Measurements from ENCODE around the gene HMGCLL1.

HMGCLL1 gene

GRCh38 chr6:55531496-55531895 is 47.5 kb downstream of the HMGCLL1 start:
- DNase-seq (ENCODE audit: low read depth, low spot score) = no peak

- no peak for DNase-seq (ENCODE audit: low read depth, low spot score)
Measured at GRCh38 chr6:55530931-55531330, 48.1 kb downstream of the HMGCLL1 start.

GRCh38 chr6:55528624-55529023 is 50.4 kb downstream of the HMGCLL1 start:
- DNase-seq (ENCODE audit: low read depth, low spot score) = no peak

GRCh38 chr6:55524441-55524840 is 54.6 kb downstream of the HMGCLL1 start:
- DNase-seq (ENCODE audit: low read depth, low spot score) = no peak

GRCh38 chr6:55518529-55519060 is 60.4 kb downstream of the HMGCLL1 start:
- DNase-seq (ENCODE audit: low read depth, low spot score) = no peak

- no peak for DNase-seq (ENCODE audit: low read depth, low spot score)
Measured at GRCh38 chr6:55516736-55517135, 62.3 kb downstream of the HMGCLL1 start.

- no peak for DNase-seq (ENCODE audit: low read depth, low spot score)
Measured at GRCh38 chr6:55512904-55513303, 66.1 kb downstream of the HMGCLL1 start.

- DNase-seq (ENCODE audit: low read depth, low spot score) = no peak
Measured at GRCh38 chr6:55511122-55511800, 67.7 kb downstream of the HMGCLL1 start.

GRCh38 chr6:55499591-55499990 is 79.4 kb downstream of the HMGCLL1 start:
- no peak for DNase-seq (ENCODE audit: low read depth, low spot score)

GRCh38 chr6:55497694-55498093 is 81.3 kb downstream of the HMGCLL1 start:
- DNase-seq (ENCODE audit: low read depth, low spot score) = no peak

GRCh38 chr6:55496201-55496600 is 82.8 kb downstream of the HMGCLL1 start:
- DNase-seq (ENCODE audit: low read depth, low spot score) = no peak

- no peak for DNase-seq (ENCODE audit: low read depth, low spot score)
Measured at GRCh38 chr6:55495277-55495676, 83.7 kb downstream of the HMGCLL1 start.

GRCh38 chr6:55494411-55494810 is 84.6 kb downstream of the HMGCLL1 start:
- no peak for DNase-seq (ENCODE audit: low read depth, low spot score)

- DNase-seq (ENCODE audit: low read depth, low spot score) = no peak
Measured at GRCh38 chr6:55492259-55492658, 86.7 kb downstream of the HMGCLL1 start.

GRCh38 chr6:55490871-55491270 is 88.1 kb downstream of the HMGCLL1 start:
- no peak for DNase-seq (ENCODE audit: low read depth, low spot score)

GRCh38 chr6:55474382-55474781 is 104.6 kb downstream of the HMGCLL1 start:
- DNase-seq (ENCODE audit: low read depth, low spot score) = no peak

GRCh38 chr6:55473722-55474121 is 105.3 kb downstream of the HMGCLL1 start:
- DNase-seq (ENCODE audit: low read depth, low spot score) = no peak

- no peak for DNase-seq (ENCODE audit: low read depth, low spot score)
Measured at GRCh38 chr6:55469951-55470366, 109.0 kb downstream of the HMGCLL1 start.

- no peak for DNase-seq (ENCODE audit: low read depth, low spot score)
Measured at GRCh38 chr6:55456016-55456415, 123.0 kb downstream of the HMGCLL1 start.

- no peak for DNase-seq (ENCODE audit: low read depth, low spot score)
Measured at GRCh38 chr6:55450005-55450404, 129.0 kb downstream of the HMGCLL1 start.

GRCh38 chr6:55449225-55449624 is 129.8 kb downstream of the HMGCLL1 start:
- peak; percentile 8 for DNase-seq (ENCODE audit: low read depth, low spot score)

GRCh38 chr6:55448451-55448850 is 130.5 kb downstream of the HMGCLL1 start:
- no peak for DNase-seq (ENCODE audit: low read depth, low spot score)

GRCh38 chr6:55447891-55448290 is 131.1 kb downstream of the HMGCLL1 start:
- DNase-seq (ENCODE audit: low read depth, low spot score) = no peak

All from ELF-1 (cell line).